SK-N-SH treated with all-trans-retinoic acid at 6 μM for 48 hours (cell line): ENCODE data around the gene CPPED1.

Experiments used
- RARB ChIP-seq: fragments of 250-450 bp; sonication (Bioruptor Pico); IDR thresholded peaks from 2 replicates; pipeline ENCODE4 v1.8.0; 2021; ENCODE audit warnings: mild to moderate bottlenecking, moderate library complexity
- TCF4 ChIP-seq: fragments of 250-450 bp; sonication (Bioruptor Pico); IDR thresholded peaks from 2 replicates; pipeline ENCODE4 v1.8.0; 2021; ENCODE audit warnings: mild to moderate bottlenecking, moderate library complexity, borderline replicate concordance
- ZC3H10 ChIP-seq: fragments of 250-450 bp; sonication (Bioruptor Pico); IDR thresholded peaks from 2 replicates; pipeline ENCODE4 v1.5.1; 2021; ENCODE audit warnings: mild to moderate bottlenecking, moderate library complexity
- ZFP30 ChIP-seq: fragments of 450-650 bp; formaldehyde crosslinking; IDR thresholded peaks from 2 replicates; pipeline ENCODE4 v1.5.0; 2022; ENCODE audit warnings: mild to moderate bottlenecking, moderate library complexity

DNA sequence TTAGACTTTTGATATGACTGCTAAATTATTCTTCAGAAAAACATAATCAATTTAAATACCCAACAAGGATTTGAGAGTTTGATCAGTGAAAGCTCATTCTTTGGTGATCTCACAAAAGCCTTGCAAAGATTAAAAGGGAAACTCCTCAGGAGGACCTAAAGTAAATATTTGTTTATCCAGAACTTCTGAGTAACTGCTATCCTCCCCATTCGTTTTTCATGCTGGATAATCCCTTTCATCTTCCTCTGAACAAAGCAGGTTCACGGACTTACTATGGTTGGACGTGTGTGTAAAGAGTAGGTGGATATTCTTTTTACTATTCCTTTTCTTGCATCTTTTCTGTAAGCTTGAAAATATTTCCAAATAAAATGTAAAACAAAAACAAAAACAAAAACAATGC, 124.7 kb downstream of the CPPED1 start:
- no peak for TF ChIP-seq ZFP30 (CRISPR knock-in tag)
- TF ChIP-seq RARB (CRISPR knock-in tag): no peak
- TF ChIP-seq TCF4 (CRISPR knock-in tag): no peak
- TF ChIP-seq ZC3H10: no peak
